Esophagus squamous epithelium (tissue), 5 donors: Measurements from ENCODE around the gene OR51A2. TPM values are rescaled to one million over a fixed set of nuclear protein-coding genes. Genes with fewer than 3 reads are reported as not detected.

Source experiments
- DNase-seq: peaks from one replicate; lab custom pipeline; 2025; lab: John Stamatoyannopoulos, UW
- H3K27ac ChIP-seq, 4 donors: fragments of 200-600 bp; sonication (generic); one replicate each; pipeline ENCODE4 v1.5.1; 2016 to 2019; ENCODE audit warnings: mild to moderate bottlenecking in 1 of 4
- H3K27me3 ChIP-seq, 4 donors: fragments of 200-600 bp; sonication (generic); 1 replicate in 3 of 4; 2 replicates in 1 of 4; pipeline versions ENCODE4 v1.5.1 to v1.6.0; 2017 to 2021; ENCODE audit warnings: antibody characterized with exemption in 1 of 4
- H3K36me3 ChIP-seq, 3 donors: fragments of 200-600 bp; sonication (generic); one replicate each; pipeline ENCODE4 v1.5.1; 2016 to 2019
- H3K4me1 ChIP-seq, 3 donors: fragments of 200-600 bp; sonication (generic); one replicate each; pipeline ENCODE4 v1.5.1; 2017 to 2019
- H3K4me3 ChIP-seq, 4 donors: fragments of 200-600 bp; sonication (generic); 1 replicate in 3 of 4; 2 replicates in 1 of 4; pipeline ENCODE4 v1.5.1; 2016 to 2019; ENCODE audit warnings: mild to moderate bottlenecking in 2 of 4, moderate library complexity in 1 of 4
- H3K9me3 ChIP-seq, 3 donors: fragments of 200-600 bp; sonication (generic); one replicate each; pipeline ENCODE4 v1.5.1; 2016 to 2019
- POLR2A ChIP-seq, 4 donors: fragments of 450-650 bp; IDR thresholded peaks; one replicate each; pipeline ENCODE4 v1.6.1; 2017; ENCODE audit warnings: antibody characterized with exemption in 4 of 4, mild to moderate bottlenecking in 4 of 4, moderate library complexity in 3 of 4
- WGBS, 2 donors: methylation state at CpG; one replicate each; pipeline ENCODE4 v1.1.5; 2018; 5-methylcytosine and 5-hydroxymethylcytosine counted together
- intact Hi-C: fragments of 100-400 bp; cut with DNase I; formaldehyde crosslinking; loops from one replicate; pipeline ENCODE4 v1.15.0; 2022
- total RNA-seq, 4 donors: library from RNA; depleted of rRNA; stranded (reverse); fragments of >200 nt; gene quantifications; one replicate each; pipeline ENCODE4 v1.1.0, GENCODE V29; 2016
- TF ChIP-seq, protein P1 (sequence below), 6 experiments: fragments of 450-650 bp in 4 of 6; fragments of 200-600 bp in 2 of 6; sonication (generic) in 2 of 6; IDR thresholded peaks; one replicate each; pipeline ENCODE4 v1.5.1; 2016 to 2019; ENCODE audit warnings: antibody characterized with exemption in 6 of 6, mild to moderate bottlenecking in 4 of 6, moderate library complexity in 4 of 6
- donor health status: DM: yes; HTN: yes; CAD: no.

Gene OR51A2
- total RNA-seq, 4 donors from 2014 or later: not detected

DNA sequence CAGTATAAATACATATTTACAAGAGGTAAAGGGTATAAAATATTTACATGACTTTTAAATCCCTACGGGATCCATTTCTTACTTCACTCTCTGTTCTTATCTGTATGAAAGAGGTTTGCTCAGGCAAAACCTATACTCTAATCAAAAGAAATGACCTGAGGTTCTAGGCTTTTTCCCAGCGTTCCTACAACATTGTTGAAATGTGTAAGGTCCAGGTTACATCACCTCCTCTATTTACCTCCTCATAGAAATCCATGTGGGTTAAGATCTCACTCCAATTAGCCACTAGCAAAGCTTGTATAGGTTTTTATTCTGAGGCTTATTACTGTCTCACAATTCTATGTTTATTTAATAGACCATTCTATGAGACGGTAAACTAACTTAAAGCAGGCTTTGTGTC lies 27.2 kb upstream of the OR51A2 start:
- H3K27ac ChIP-seq: no peak overlapping the region
- WGBS, 2 donors: 48 to 49% methylated on average over 3 of the region's 3 CpGs
- no peak for DNase-seq
- TF ChIP-seq, protein P1, sequence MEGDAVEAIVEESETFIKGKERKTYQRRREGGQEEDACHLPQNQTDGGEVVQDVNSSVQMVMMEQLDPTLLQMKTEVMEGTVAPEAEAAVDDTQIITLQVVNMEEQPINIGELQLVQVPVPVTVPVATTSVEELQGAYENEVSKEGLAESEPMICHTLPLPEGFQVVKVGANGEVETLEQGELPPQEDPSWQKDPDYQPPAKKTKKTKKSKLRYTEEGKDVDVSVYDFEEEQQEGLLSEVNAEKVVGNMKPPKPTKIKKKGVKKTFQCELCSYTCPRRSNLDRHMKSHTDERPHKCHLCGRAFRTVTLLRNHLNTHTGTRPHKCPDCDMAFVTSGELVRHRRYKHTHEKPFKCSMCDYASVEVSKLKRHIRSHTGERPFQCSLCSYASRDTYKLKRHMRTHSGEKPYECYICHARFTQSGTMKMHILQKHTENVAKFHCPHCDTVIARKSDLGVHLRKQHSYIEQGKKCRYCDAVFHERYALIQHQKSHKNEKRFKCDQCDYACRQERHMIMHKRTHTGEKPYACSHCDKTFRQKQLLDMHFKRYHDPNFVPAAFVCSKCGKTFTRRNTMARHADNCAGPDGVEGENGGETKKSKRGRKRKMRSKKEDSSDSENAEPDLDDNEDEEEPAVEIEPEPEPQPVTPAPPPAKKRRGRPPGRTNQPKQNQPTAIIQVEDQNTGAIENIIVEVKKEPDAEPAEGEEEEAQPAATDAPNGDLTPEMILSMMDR (IDR thresholded peaks at IDR 0.05): no peak
- H3K4me3 ChIP-seq: no peak overlapping the region
- H3K27me3 ChIP-seq: no peaks in the 10 kb centered on the region
- H3K9me3 ChIP-seq: no peaks in the 10 kb centered on the region
- intact Hi-C loops: no loop called here
- no peaks in the 10 kb centered on the region for H3K36me3 ChIP-seq
- H3K4me1 ChIP-seq: no peaks in the 10 kb centered on the region

DNA sequence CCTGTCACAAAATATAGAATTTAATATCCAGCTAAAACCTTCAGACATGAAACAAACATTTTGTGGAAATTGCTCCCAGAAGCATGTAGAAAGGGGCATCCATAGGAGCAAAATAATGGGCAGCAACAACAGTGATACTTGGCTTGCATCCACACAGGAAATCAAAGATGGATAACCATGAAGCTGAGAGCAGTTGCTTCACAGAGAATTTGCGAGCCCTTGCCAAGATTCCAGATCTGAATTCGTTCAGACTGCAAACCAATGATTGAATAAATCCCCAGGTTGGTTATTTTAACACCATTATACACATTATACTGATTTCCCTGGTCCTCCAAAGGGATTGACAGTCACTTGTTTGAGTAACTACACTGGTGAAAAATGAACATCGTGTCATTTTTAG lies 23.5 kb upstream of the OR51A2 start:
- Histone ChIP-seq H3K27ac (no peak overlapping the region), H3K36me3 (no peaks in the 10 kb centered on the region), H3K27me3 (no peaks in the 10 kb centered on the region), H3K9me3 (no peaks in the 10 kb centered on the region), H3K4me3 (no peak overlapping the region), H3K4me1 (no peaks in the 10 kb centered on the region)
- no peak for DNase-seq
- WGBS, 2 donors: 38 to 44% methylated on average over 3 of the region's 3 CpGs
- TF ChIP-seq, protein P1 (IDR thresholded peaks at IDR 0.05): no peak
- no peak for TF ChIP-seq POLR2A (IDR thresholded peaks at IDR 0.05)
- intact Hi-C loops: no loop called here

DNA sequence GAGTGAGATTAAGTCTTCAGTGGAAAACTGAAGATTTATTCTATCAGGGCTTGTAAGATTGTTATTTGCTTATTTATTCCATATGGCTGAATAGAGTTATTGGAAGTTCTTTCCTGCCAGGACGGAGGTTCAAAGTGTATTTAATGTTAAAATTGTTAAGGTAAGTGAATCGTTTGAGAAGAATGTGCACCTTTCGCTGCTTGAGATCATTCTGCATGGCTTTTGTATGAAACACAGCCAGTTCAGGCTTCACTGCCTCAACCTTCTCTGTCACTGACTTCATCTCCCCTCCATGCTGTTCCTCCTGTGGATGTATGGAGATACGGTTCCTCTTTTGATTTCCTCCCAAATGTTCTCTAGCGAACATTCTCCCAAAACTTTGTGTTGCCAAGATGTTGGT lies 19.9 kb upstream of the OR51A2 start:
- TF ChIP-seq, protein P1 (IDR thresholded peaks at IDR 0.05): no peak
- TF ChIP-seq POLR2A (IDR thresholded peaks at IDR 0.05): no peak
- WGBS, 2 donors: 63 to 78% methylated on average over 5 of the region's 5 CpGs
- intact Hi-C loops: no loop called here
- no peaks in the 10 kb centered on the region for H3K9me3 ChIP-seq
- no peaks in the 10 kb centered on the region for H3K36me3 ChIP-seq
- no peaks in the 10 kb centered on the region for H3K4me1 ChIP-seq
- H3K27ac ChIP-seq: no peak overlapping the region
- DNase-seq: no peak
- no peak overlapping the region for H3K4me3 ChIP-seq
- H3K27me3 ChIP-seq: no peaks in the 10 kb centered on the region

DNA sequence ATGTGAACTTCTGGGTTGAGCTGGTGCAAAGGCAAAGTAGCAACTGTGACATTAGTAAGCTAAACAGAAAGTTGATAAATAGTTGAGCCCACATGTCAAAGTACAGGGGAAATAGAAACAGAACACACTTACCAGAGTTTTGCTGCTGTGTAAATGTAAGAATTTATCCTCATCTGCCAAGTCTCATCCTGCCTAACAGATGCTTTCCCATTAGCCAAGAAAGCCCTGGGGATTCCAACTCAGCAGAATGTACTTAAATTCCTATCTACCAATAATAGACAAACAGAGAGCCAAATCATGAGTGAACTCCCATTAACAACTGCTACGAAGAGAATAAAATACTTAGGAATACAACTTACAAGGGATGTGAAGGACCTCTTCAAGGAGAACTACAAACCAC lies 7.3 kb upstream of the OR51A2 start:
- H3K4me1 ChIP-seq: no peaks in the 10 kb centered on the region
- H3K9me3 ChIP-seq: no peaks in the 10 kb centered on the region
- WGBS, 2 donors: 62 to 75% methylated on average over 1 of the region's 1 CpG

DNA sequence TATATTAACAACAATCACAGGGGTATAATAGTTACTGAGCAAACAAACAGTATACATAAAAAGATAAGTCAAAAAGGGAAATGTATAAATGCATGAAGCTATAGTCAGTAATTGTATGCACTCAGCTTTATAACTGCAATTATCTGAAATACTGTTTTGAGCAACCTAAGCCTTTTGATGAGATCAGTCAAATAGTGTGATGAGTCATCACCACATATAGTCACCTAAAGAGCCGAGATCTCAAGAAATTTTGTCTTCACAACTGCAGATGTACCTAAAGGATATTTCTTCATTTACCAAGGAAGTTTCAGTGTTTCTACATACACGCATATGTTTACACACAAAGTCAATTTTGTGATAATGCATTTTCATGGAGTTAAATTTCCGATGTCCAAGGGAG lies 5.4 kb upstream of the OR51A2 start:
- intact Hi-C loops: no loop called here
- Histone ChIP-seq H3K9me3 (no peaks in the 10 kb centered on the region), H3K4me1 (no peaks in the 10 kb centered on the region), H3K27ac (no peak overlapping the region), H3K27me3 (no peaks in the 10 kb centered on the region), H3K4me3 (no peak overlapping the region), H3K36me3 (no peaks in the 10 kb centered on the region)
- 70 to 79% methylated on average over 3 of the region's 3 CpGs for WGBS, 2 donors
- TF ChIP-seq, protein P1 (IDR thresholded peaks at IDR 0.05): no peak
- no peak for TF ChIP-seq POLR2A (IDR thresholded peaks at IDR 0.05)
- DNase-seq: no peak

More for the DNA sequence above, 7.3 kb upstream of the OR51A2 start:
- TF ChIP-seq POLR2A (IDR thresholded peaks at IDR 0.05): no peak
- TF ChIP-seq, protein P1 (IDR thresholded peaks at IDR 0.05): no peak
- DNase-seq: no peak
- no peak overlapping the region for H3K4me3 ChIP-seq
- intact Hi-C loops: no loop called here
- H3K36me3 ChIP-seq: no peaks in the 10 kb centered on the region
- no peak overlapping the region for H3K27ac ChIP-seq
- no peaks in the 10 kb centered on the region for H3K27me3 ChIP-seq
